Measurements from ENCODE around the gene SNRNP25.

SNRNP25 gene

DNA sequence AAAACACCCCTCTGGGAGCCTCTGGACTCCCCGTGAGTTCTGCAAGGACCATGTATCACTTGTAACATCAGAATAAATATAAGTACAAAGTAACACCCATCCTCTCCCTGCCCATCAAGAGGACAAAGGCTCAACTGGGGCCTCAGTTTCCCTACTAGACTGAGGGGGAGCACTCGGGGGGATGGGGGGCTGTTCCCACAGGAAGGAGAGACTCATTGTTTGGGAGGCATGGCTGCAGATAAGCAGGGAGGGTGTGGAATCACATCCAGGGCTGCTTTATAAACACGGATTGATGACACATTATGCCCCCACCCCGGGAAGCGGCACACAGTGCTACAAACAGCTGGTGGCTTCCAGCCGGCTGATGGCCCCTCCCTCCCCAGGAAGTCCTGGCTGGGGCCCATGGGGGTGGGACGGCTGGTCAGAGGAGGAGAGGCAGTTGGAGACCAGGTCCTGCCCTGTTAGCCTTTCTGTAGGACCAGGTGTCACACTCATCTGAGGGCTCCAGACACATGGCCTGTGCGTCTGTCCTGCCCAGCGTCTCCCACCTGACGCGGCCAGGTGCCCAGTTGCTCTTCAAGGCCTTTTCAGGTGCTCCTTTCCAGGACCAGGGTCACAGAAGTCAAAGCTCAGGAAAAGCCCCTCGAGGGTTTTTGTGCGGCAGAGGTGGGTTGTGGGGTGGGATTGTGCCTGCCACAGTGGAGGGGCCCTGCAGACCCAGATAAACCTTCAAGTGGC, 23.1 kb downstream of the SNRNP25 start:
- in situ Hi-C loops (cut with MboI; ENCODE audit: low pct_unique_long_range_greater_than_20kb, low sequenced_read_pairs, unreplicated experiment) = no loop called here
- no peak for TF ChIP-seq CTCF (IDR thresholded peaks at IDR 0.05; ENCODE audit: extremely low read depth, insufficient read depth, missing control alignments)
- DNase-seq (ENCODE audit: low spot score) = no peak

GRCh38 chr16:77273-77806, 23.7 kb downstream of the SNRNP25 start:
- in situ Hi-C loops (cut with MboI; ENCODE audit: low pct_unique_long_range_greater_than_20kb, low sequenced_read_pairs, unreplicated experiment) = no loop called here
- peak; percentile 82 for DNase-seq (ENCODE audit: low spot score)
- TF ChIP-seq CTCF (IDR thresholded peaks at IDR 0.05; ENCODE audit: extremely low read depth, insufficient read depth, missing control alignments) = no peak

DNA sequence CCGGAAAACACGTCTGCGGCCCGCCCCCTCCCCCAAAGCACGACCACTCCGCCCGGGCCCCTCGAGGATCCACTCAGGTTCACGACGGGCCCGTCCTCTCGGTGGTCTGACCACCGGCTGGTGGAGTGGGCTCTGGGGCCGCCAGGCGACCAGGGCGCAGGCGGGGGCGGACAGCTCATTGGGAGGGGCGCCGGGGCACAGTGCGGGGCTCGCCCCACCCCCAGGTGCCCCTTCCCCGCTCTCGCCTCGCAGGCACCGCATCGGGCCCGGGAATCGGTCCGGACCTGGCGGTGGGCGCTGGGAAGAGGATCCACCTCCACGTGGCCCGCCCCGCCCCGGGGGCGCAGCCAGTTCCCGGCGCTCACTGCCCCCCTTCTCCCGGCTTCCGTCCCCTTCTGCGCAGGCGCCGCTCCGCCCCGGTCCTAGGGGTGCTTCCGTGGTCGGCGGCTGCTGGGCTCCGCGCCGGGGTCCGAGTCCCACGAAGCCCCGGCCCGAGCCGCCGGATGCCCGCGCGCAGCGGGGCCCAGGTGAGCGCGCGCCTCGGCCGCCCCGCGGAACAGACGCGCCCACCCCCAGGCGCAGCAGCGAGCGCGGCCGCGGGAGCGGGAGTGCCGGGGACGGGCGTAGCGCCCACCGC, 24.3 kb downstream of the SNRNP25 start, which contains the start of gene MPG:
MPG (plus strand) TSS at position 419 of the 637 bp plus-strand sequence; CDS start at position 504, 85 bp downstream.
- in situ Hi-C loops (cut with MboI; ENCODE audit: low pct_unique_long_range_greater_than_20kb, low sequenced_read_pairs, unreplicated experiment) = no loop called here
- peak; percentile 100 for DNase-seq (ENCODE audit: low spot score)
- no peak for TF ChIP-seq CTCF (IDR thresholded peaks at IDR 0.05; ENCODE audit: extremely low read depth, insufficient read depth, missing control alignments)

GRCh38 chr16:78444-79150, 25.0 kb downstream of the SNRNP25 start:
- DNase-seq (ENCODE audit: low spot score) = peak; percentile 78
- in situ Hi-C loops (cut with MboI; ENCODE audit: low pct_unique_long_range_greater_than_20kb, low sequenced_read_pairs, unreplicated experiment) = no loop called here
- TF ChIP-seq CTCF (IDR thresholded peaks at IDR 0.05; ENCODE audit: extremely low read depth, insufficient read depth, missing control alignments) = no peak

GRCh38 chr16:79151-80054, 25.8 kb downstream of the SNRNP25 start:
- in situ Hi-C loops (cut with MboI; ENCODE audit: low pct_unique_long_range_greater_than_20kb, low sequenced_read_pairs, unreplicated experiment) = no loop called here
- no peak for TF ChIP-seq CTCF (IDR thresholded peaks at IDR 0.05; ENCODE audit: extremely low read depth, insufficient read depth, missing control alignments)

More at GRCh38 chr16:79151-80054, 25.8 kb downstream of the SNRNP25 start:
- no peak for DNase-seq (ENCODE audit: low spot score)
